Ishikawa (cell line): ENCODE data around the gene APOL4.

Source experiments
- CEBPB ChIP-seq: IDR thresholded peaks from 2 replicates; pipeline ENCODE4 v1.6.1; 2012
- CREB1 ChIP-seq: IDR thresholded peaks from 2 replicates; pipeline ENCODE4 v1.6.1; 2012; ENCODE audit warnings: low read depth
- EGR1 ChIP-seq: IDR thresholded peaks from 2 replicates; pipeline ENCODE4 v1.6.1; 2012
- EP300 ChIP-seq: IDR thresholded peaks from 2 replicates; pipeline ENCODE4 v1.6.1; 2012; ENCODE audit warnings: borderline replicate concordance
- FOXM1 ChIP-seq: IDR thresholded peaks from 2 replicates; pipeline ENCODE4 v1.6.1; 2012; ENCODE audit warnings: low read depth, borderline replicate concordance
- MAX ChIP-seq: IDR thresholded peaks from 2 replicates; pipeline ENCODE4 v1.6.1; 2012
- NFIC ChIP-seq: IDR thresholded peaks from 2 replicates; pipeline ENCODE4 v1.6.1; 2012
- RAD21 ChIP-seq: IDR thresholded peaks from 2 replicates; pipeline ENCODE4 v1.6.1; 2012; ENCODE audit warnings: low read depth
- REST ChIP-seq: IDR thresholded peaks from 2 replicates; pipeline ENCODE4 v1.6.1; 2012; ENCODE audit warnings: low read depth, mild to moderate bottlenecking
- TAF1 ChIP-seq: IDR thresholded peaks from 2 replicates; pipeline ENCODE4 v1.6.1; 2012; ENCODE audit warnings: low read depth, mild to moderate bottlenecking
- TCF12 ChIP-seq: IDR thresholded peaks from 2 replicates; pipeline ENCODE4 v1.6.1; 2012; ENCODE audit warnings: low read depth
- TEAD4 ChIP-seq: IDR thresholded peaks from 2 replicates; pipeline ENCODE4 v1.6.1; 2012
- USF1 ChIP-seq: IDR thresholded peaks from 2 replicates; pipeline ENCODE4 v1.6.1; 2012
- YY1 ChIP-seq: IDR thresholded peaks from 2 replicates; pipeline ENCODE4 v1.6.1; 2012; ENCODE audit warnings: low read depth
- ZBTB7A ChIP-seq: IDR thresholded peaks from 2 replicates; pipeline ENCODE4 v1.6.1; 2012; ENCODE audit warnings: low read depth

The APOL4 gene

GRCh38 chr22:36202906-36203305, 1.3 kb upstream of the APOL4 start:
- TF ChIP-seq MAX (0 out of 2 replicates have a peak, but pooled peaks have one; percentile 23), YY1 (peak; percentile 54; the same call in 1 of the 2 replicates), NFIC (peak; percentile 74)

GRCh38 chr22:36199001-36199551, 2.5 kb downstream of the APOL4 start:
- TF ChIP-seq RAD21 (peak; percentile 9; the same call in 1 of the 2 replicates), REST (peak; percentile 71), EP300 (no peak), MAX (no peak)

DNA sequence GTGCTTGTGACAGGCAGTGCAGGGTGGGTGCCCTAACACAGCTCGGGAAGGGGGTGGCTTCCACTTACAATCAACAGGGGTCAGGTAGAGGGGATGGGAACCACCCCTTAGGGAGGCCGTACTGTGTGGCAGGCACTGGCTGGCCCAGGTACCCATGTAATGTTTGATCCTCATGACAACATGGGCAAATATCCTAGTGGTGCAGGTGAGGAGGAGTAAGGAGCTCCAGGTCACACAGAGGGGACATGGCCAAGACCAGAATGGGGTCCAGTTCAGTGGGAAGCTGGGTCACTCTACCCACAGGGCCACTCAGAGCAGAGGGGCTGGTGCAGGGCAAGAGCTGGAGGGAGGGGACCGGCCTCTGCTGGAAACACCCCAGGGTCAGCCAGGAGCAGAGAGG, 3.1 kb downstream of the APOL4 start:
- TF ChIP-seq NFIC (no peak), TCF12 (no peak), ZBTB7A (no peak), EGR1 (no peak), USF1 (no peak), EP300 (no peak), MAX (no peak), CEBPB (no peak), RAD21 (no peak), TEAD4 (no peak)

DNA sequence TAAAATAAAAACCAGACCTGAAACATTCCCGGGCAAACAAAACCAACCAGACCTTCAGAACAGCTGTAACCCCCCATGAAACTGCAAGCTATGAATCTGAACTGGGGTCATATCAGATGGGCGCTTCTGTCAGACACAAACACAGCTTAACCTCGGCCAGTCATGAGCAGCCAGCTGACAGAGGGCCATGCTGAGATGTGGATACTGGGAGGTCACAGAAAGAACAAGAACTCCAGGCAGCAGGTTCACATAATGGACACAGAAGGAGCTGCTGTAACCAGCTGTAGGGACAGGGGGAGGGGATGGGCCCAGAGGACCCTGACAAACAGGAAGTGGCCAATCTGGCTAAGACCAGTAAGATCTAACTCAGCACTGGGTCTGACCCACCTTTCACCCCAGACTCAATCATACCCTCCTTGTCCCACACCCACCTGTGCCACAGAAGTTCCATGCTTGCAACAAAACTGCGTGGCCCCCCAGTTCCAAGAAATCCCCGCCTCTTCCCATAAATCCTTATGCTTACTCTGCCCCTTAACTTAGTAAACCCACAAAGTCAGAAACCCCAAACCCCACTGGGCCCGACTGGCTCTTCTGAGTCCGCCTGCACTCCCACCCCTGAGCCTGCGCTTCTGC, 4.0 kb downstream of the APOL4 start:
- TF ChIP-seq EP300, result no peak
- no peak for TF ChIP-seq CREB1
- TF ChIP-seq TCF12, result no peak
- no peak for TF ChIP-seq EGR1
- no peak for TF ChIP-seq CEBPB
- no peak for TF ChIP-seq NFIC
- TF ChIP-seq ZBTB7A, result no peak
- TF ChIP-seq TEAD4, result no peak
- TF ChIP-seq USF1, result no peak
- TF ChIP-seq RAD21, result no peak
- no peak for TF ChIP-seq MAX

- TF ChIP-seq TEAD4, result no peak
Measured at GRCh38 chr22:36197065-36197440, 4.6 kb downstream of the APOL4 start.

DNA sequence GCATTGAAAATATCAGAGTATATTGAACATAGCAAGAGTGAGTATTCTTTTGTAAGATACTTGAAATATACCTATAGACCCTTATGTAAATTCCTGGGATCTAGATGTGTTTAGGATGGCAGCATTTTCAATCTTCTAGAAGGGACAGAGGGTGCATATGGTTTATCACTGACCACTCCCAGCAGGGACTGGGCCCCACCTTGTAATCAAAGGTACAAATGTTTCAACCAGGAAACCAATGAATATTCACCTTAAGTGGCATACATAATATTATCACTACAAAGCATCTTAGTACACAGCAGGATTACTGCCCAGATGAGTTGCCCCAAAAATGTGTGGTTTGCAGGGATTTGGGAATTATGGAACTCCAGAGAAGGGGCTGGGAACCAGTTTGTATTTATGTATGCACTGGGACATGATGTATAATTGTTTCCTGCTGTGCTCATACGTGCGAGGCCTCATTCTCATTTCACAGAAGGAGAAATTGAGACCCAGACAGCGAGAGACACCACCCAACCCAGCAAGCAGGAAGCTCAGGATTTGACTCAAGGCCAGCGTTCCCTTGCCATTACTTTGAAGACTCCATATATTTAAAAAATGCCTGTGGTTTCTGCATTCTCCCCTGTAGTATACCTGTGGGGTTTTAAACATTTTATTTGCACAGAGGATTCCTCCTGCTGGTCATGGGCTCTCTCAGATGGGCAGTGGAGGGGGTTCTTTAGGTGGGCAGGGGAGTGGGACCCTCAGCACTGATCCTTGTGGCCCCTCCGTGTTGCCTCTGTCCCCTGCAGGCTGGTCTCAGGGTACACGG, 5.2 kb downstream of the APOL4 start:
- TF ChIP-seq NFIC, result peak; percentile 60
- no peak for TF ChIP-seq TCF12
- peak; percentile 38; the same call in 1 of the 2 replicates for TF ChIP-seq TEAD4
- peak; percentile 52; the same call in 1 of the 2 replicates for TF ChIP-seq EP300
- TF ChIP-seq ZBTB7A, result 0 out of 2 replicates have a peak, but pooled peaks have one; percentile 44
- TF ChIP-seq FOXM1, result peak; percentile 57; the same call in 1 of the 2 replicates

DNA sequence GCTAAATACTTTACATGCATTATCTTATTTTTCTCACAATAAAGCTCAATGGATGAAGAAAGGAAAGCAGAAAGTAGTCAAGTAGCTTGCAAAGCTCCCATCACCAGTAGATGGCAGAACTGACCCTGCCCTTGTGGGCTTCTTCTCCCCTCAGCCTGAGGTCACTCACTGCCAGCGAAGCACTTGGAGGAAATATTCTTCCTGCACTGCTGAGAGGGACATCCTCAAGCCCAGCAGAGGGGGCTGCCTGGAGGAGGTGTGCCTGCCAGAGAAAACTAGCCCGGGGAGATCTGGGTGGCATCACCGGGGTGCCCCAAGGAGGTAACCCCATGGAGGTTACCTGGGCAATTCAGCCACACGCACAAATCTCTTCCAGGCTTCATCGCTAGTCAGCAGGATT, 6.6 kb downstream of the APOL4 start:
- no peak for TF ChIP-seq MAX
- peak; percentile 87 for TF ChIP-seq RAD21
- TF ChIP-seq FOXM1, result no peak
- no peak for TF ChIP-seq EP300

DNA sequence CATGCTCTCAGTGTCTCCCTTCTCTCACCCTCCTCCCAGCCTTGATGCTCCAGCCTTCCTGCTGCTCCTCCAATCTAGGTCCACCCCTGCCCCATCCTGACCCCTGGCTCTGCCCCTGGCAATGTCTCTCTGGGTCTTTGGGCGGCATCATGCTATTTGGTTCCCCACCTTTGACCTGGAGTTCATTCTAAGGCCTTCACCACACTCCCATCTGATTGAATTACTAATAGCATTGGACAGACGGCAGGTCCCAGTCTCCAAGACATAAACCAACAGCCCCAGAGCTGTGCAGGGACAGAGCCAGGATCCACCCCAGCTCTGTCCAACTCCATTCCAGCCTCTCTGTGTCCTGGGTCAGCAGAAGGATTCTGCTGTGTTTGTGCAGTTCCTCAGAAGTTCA, 7.2 kb downstream of the APOL4 start:
- TF ChIP-seq CREB1 (no peak), USF1 (no peak), ZBTB7A (no peak), RAD21 (no peak), TAF1 (no peak), MAX (no peak), FOXM1 (no peak), EGR1 (no peak), NFIC (no peak), TEAD4 (no peak), YY1 (no peak), EP300 (no peak), CEBPB (no peak), REST (no peak), TCF12 (no peak)
